ENCODE data around the gene TCTN2. TPM values are rescaled to one million over a fixed set of nuclear protein-coding genes. Genes with fewer than 3 reads are reported as not detected.

Gene TCTN2
- total and polyA plus RNA-seq, 2 experiments from 2014 or later: 2.9 to 4.7 TPM

DNA sequence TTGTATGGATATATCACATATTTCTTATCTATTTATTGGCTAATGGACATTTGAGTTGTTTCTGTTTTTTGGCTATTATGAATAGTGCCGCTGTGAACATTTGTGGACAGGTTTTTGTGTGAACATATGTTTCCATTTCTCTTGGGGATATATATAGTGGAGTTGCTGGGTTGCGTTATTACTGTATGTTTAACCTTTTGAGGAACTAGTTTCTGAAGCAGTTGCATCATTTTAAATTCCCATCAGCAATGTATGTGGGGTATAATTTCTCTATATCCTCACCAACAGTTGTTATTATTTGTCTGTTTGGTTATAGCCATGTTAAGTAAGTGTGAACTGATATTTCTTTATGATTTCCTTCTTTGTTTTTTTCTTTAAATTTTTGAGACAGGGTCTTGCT lies 10.7 kb downstream of the TCTN2 start:
- H2AFZ ChIP-seq: no peak overlapping the region
- 100% methylated on average over 2 of the region's 2 CpGs for WGBS (ENCODE audit: low lambda C conversion rate, missing lambda C conversion rate)
- no peaks in the 10 kb centered on the region for H3K36me3 ChIP-seq (replicated peaks; ENCODE audit: insufficient read depth, low read depth)
- no peaks in the 10 kb centered on the region for H4K20me1 ChIP-seq (ENCODE audit: insufficient read depth, poor library complexity, severe bottlenecking)
- H3K27me3 ChIP-seq: no peaks in the 10 kb centered on the region
- H3K4me3 ChIP-seq: no peak overlapping the region
- no peaks in the 10 kb centered on the region for H3K9me3 ChIP-seq (ENCODE audit: low read depth)
- H3K79me2 ChIP-seq: no peaks in the 10 kb centered on the region
- no peak overlapping the region for H3K4me2 ChIP-seq
- no peak for TF ChIP-seq EZH2phosphoT487 (IDR thresholded peaks at IDR 0.05; ENCODE audit: low read depth, severe bottlenecking, unreplicated experiment)
- TF ChIP-seq, protein P1, sequence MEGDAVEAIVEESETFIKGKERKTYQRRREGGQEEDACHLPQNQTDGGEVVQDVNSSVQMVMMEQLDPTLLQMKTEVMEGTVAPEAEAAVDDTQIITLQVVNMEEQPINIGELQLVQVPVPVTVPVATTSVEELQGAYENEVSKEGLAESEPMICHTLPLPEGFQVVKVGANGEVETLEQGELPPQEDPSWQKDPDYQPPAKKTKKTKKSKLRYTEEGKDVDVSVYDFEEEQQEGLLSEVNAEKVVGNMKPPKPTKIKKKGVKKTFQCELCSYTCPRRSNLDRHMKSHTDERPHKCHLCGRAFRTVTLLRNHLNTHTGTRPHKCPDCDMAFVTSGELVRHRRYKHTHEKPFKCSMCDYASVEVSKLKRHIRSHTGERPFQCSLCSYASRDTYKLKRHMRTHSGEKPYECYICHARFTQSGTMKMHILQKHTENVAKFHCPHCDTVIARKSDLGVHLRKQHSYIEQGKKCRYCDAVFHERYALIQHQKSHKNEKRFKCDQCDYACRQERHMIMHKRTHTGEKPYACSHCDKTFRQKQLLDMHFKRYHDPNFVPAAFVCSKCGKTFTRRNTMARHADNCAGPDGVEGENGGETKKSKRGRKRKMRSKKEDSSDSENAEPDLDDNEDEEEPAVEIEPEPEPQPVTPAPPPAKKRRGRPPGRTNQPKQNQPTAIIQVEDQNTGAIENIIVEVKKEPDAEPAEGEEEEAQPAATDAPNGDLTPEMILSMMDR (IDR thresholded peaks at IDR 0.05; ENCODE audit: poor library complexity): no peak
- no peak for TF ChIP-seq EZH2 (IDR thresholded peaks at IDR 0.05; ENCODE audit: borderline replicate concordance)
- no peaks in the 10 kb centered on the region for H3K9me2 ChIP-seq (replicated peaks; ENCODE audit: insufficient read depth)
- H3K27ac ChIP-seq: no peak overlapping the region
- H3K4me1 ChIP-seq (ENCODE audit: insufficient read depth): no peaks in the 10 kb centered on the region
- no peak for DNase-seq (ENCODE audit: low spot score)

DNA sequence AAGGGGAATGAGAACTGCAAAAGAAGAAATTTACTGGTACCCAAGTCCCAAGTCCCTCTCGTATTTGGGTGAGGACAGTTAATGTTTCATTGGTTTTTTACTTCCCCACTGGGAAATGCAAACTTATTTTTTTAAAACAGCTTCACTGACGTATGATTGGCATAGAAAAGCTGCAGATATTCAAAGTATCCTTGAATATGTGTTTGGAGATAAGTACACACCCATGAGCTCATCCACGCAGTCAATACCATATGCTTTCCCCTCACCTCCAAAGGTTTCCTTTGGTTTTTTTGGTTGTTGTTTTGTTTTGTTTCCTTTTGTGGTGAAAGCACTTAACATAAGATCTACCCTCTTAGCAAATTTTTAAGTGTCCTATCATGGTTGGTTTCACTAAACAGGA lies 13.1 kb downstream of the TCTN2 start:
- no peak for TF ChIP-seq EZH2phosphoT487 (IDR thresholded peaks at IDR 0.05; ENCODE audit: low read depth, severe bottlenecking, unreplicated experiment)
- no peak for TF ChIP-seq EZH2 (IDR thresholded peaks at IDR 0.05; ENCODE audit: borderline replicate concordance)
- TF ChIP-seq, protein P1 (IDR thresholded peaks at IDR 0.05; ENCODE audit: poor library complexity): no peak
- Histone ChIP-seq H3K36me3 (replicated peaks; ENCODE audit: insufficient read depth, low read depth) (no peaks in the 10 kb centered on the region), H4K20me1 (ENCODE audit: insufficient read depth, poor library complexity, severe bottlenecking) (no peaks in the 10 kb centered on the region), H3K4me1 (ENCODE audit: insufficient read depth) (no peaks in the 10 kb centered on the region), H2AFZ (no peak overlapping the region), H3K4me2 (no peak overlapping the region), H3K27me3 (no peaks in the 10 kb centered on the region), H3K79me2 (no peaks in the 10 kb centered on the region), H3K4me3 (no peak overlapping the region), H3K27ac (no peak overlapping the region), H3K9me2 (replicated peaks; ENCODE audit: insufficient read depth) (no peaks in the 10 kb centered on the region), H3K9me3 (ENCODE audit: low read depth) (no peaks in the 10 kb centered on the region)
- WGBS (ENCODE audit: low lambda C conversion rate, missing lambda C conversion rate): 95% methylated on average over 3 of the region's 3 CpGs
- DNase-seq (ENCODE audit: low spot score): no peak

DNA sequence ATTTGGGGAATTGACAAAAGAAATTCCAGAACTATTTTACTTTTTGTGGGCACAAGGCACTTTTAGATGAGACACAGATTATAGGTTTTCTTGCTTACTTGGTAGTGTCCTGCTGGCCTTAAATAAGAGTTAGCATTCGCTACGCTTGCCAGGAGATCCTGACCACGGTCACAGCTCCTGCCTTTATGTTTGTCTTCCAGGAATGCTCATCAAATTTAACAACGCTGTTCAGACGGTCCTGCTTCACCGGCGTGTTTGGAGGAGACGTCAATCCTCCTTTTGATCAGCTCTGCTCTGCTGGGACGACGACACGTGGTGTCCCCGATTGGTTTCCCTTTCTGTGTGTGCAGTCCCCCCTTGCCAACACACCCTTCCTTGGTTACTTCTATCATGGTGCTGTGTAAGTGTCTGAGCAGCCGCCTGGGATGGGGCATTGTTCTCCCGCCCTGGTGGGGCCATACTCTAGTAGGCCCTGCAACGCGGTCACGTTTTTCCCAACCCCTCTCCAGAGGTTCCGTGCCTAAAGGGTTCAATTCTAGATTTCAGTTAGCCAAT lies 15.8 kb downstream of the TCTN2 start:
- DNase-seq (ENCODE audit: low spot score): no peak
- Histone ChIP-seq H3K4me2 (no peak overlapping the region), H3K9me3 (ENCODE audit: low read depth) (no peaks in the 10 kb centered on the region), H3K36me3 (replicated peaks; ENCODE audit: insufficient read depth, low read depth) (no peaks in the 10 kb centered on the region), H3K9me2 (replicated peaks; ENCODE audit: insufficient read depth) (no peaks in the 10 kb centered on the region), H3K27me3 (no peaks in the 10 kb centered on the region), H3K79me2 (no peaks in the 10 kb centered on the region), H4K20me1 (ENCODE audit: insufficient read depth, poor library complexity, severe bottlenecking) (no peaks in the 10 kb centered on the region), H3K27ac (no peak overlapping the region), H3K4me1 (ENCODE audit: insufficient read depth) (no peaks in the 10 kb centered on the region), H2AFZ (no peak overlapping the region), H3K4me3 (no peak overlapping the region)
- WGBS (ENCODE audit: low lambda C conversion rate, missing lambda C conversion rate): 95% methylated on average over 18 of the region's 18 CpGs
- no peak for TF ChIP-seq EZH2 (IDR thresholded peaks at IDR 0.05; ENCODE audit: borderline replicate concordance)
- TF ChIP-seq, protein P1 (IDR thresholded peaks at IDR 0.05; ENCODE audit: poor library complexity): no peak
- no peak for TF ChIP-seq EZH2phosphoT487 (IDR thresholded peaks at IDR 0.05; ENCODE audit: low read depth, severe bottlenecking, unreplicated experiment)

Measured in hepatocyte (in vitro differentiated cells).